CD8-positive, alpha-beta memory T cell (primary cell): ENCODE measurements around the gene GPHA2. TPM values are rescaled to one million over a fixed set of nuclear protein-coding genes. Genes with fewer than 3 reads are reported as not detected.

ENCODE experiments used
- CTCF ChIA-PET: fragments of 350-600 bp; sonication (Branson Sonifier 250); formaldehyde crosslinking; loops from one replicate; lab custom pipeline; 2021; ENCODE audit warnings: antibody characterized with exemption; lab: Charles Lee
- POLR2A ChIA-PET: fragments of 350-600 bp; sonication (Branson Sonifier 250); formaldehyde crosslinking; loops from one replicate; lab custom pipeline; 2021; ENCODE audit warnings: antibody characterized with exemption; lab: Charles Lee
- DNase-seq, 5 donors: peaks; one replicate each; pipeline versions ENCODE4 v3.0.0 to v3.0.0-alpha.2; 2020 to 2022; ENCODE audit warnings: mixed read lengths in 1 of 5
- H3K27ac ChIP-seq: one replicate; pipeline ENCODE4 v1.7.0; 2013; ENCODE audit warnings: low read depth, mild to moderate bottlenecking, low read length, moderate library complexity
- H3K27me3 ChIP-seq: 2 replicates; pipeline ENCODE4 v1.7.0; 2013; ENCODE audit warnings: low read length, mild to moderate bottlenecking; ENCODE audit not compliant: insufficient read depth, poor library complexity, severe bottlenecking
- H3K36me3 ChIP-seq: 2 replicates; pipeline ENCODE4 v1.7.0; 2013; ENCODE audit warnings: mild to moderate bottlenecking, low read length, moderate library complexity; ENCODE audit not compliant: insufficient read depth
- H3K4me1 ChIP-seq: 2 replicates; pipeline ENCODE4 v1.7.0; 2013; ENCODE audit warnings: mild to moderate bottlenecking, low read length, moderate library complexity; ENCODE audit not compliant: insufficient read depth
- H3K4me3 ChIP-seq: 2 replicates; pipeline ENCODE4 v1.7.0; 2013; ENCODE audit warnings: mild to moderate bottlenecking, low read length
- H3K9me3 ChIP-seq: 2 replicates; pipeline ENCODE4 v1.7.0; 2013; ENCODE audit warnings: mild to moderate bottlenecking, low read length
- H3K27ac Mint-ChIP-seq, 8 donors: one replicate each; pipeline ENCODE4 v1.8.0; 2020 to 2021; ENCODE audit warnings: mixed read lengths in 8 of 8, mild to moderate bottlenecking in 6 of 8, inconsistent platforms in 3 of 8, moderate library complexity in 3 of 8
- H3K27me3 Mint-ChIP-seq, 2 donors: one replicate each; pipeline ENCODE4 v1.8.0; 2020 to 2021; ENCODE audit warnings: mixed read lengths in 2 of 2, mild to moderate bottlenecking in 1 of 2, moderate library complexity in 1 of 2
- H3K36me3 Mint-ChIP-seq, 3 donors: one replicate each; pipeline ENCODE4 v1.8.0; 2020 to 2021; ENCODE audit warnings: mixed read lengths in 3 of 3, inconsistent platforms in 1 of 3, mild to moderate bottlenecking in 1 of 3
- H3K4me1 Mint-ChIP-seq, 3 donors: one replicate each; pipeline ENCODE4 v1.8.0; 2020 to 2021; ENCODE audit warnings: mixed read lengths in 3 of 3, inconsistent platforms in 1 of 3, mild to moderate bottlenecking in 1 of 3
- H3K4me3 Mint-ChIP-seq, 7 donors: one replicate each; pipeline ENCODE4 v1.8.0; 2020 to 2021; ENCODE audit warnings: mixed read lengths in 7 of 7, mild to moderate bottlenecking in 6 of 7, moderate library complexity in 4 of 7, inconsistent platforms in 2 of 7
- H3K9me3 Mint-ChIP-seq, 5 donors: one replicate each; pipeline ENCODE4 v1.8.0; 2020 to 2022; ENCODE audit warnings: mixed read lengths in 5 of 5, mild to moderate bottlenecking in 3 of 5, moderate library complexity in 2 of 5, inconsistent platforms in 1 of 5
- polyA plus RNA-seq: library from polyadenylated mRNA; unstranded; fragments of 300-500 nt; fragmentation: Illumina TruSeq; gene quantifications from one replicate; pipeline ENCODE4 v1.2.3, GENCODE V29; 2021
- total RNA-seq, 2 experiments: library from RNA; stranded (reverse); gene quantifications; one replicate each; pipeline ENCODE4 v1.2.3, GENCODE V29; 2021

GPHA2 gene
- total and polyA plus RNA-seq, 3 experiments from 2014 or later: not detected

GRCh38 chr11:64898076-64898445 lies 37.6 kb downstream of the GPHA2 start:
- Mint-ChIP-seq H3K27me3 (no peaks in the 10 kb centered on the region), H3K36me3 (peaks cover 0 to 70% (median 2%) of the 10 kb centered on the region in 3 donors), H3K4me1 (peaks cover 6 to 16% (median 11%) of the 10 kb centered on the region in 3 donors), H3K27ac (no peak overlapping the region), H3K4me3 (no peak overlapping the region), H3K9me3 (no peaks in the 10 kb centered on the region)
- Histone ChIP-seq H3K27ac (no peak overlapping the region), H3K4me1 (peaks cover 14% of the 10 kb centered on the region), H3K9me3 (no peaks in the 10 kb centered on the region), H3K36me3 (peaks cover 12% of the 10 kb centered on the region), H3K4me3 (no peak overlapping the region), H3K27me3 (no peaks in the 10 kb centered on the region)
- POLR2A ChIA-PET: no interaction called here
- DNase-seq: no peak
- CTCF ChIA-PET: interaction anchor here (0.8 to 29.6 kb wide), 3 partner anchors 10 to 117 kb away, joined by 3 to 1256 read pairs (median 4); partner anchors contain the start of gene CDC42BPG

- no peak overlapping the region for H3K4me3 ChIP-seq
- H3K4me1 ChIP-seq: peaks cover 14% of the 10 kb centered on the region
- POLR2A ChIA-PET: interaction anchor here (0.7 kb wide), 1 partner anchor 9 kb away, joined by 4 read pairs; no protein-coding TSS in a partner anchor
- no peaks in the 10 kb centered on the region for H3K9me3 Mint-ChIP-seq
- no peak overlapping the region for H3K27ac ChIP-seq
- no peak overlapping the region for H3K4me3 Mint-ChIP-seq
- CTCF ChIA-PET: interaction anchor here (1.6 to 29.6 kb wide), 2 partner anchors 43 to 117 kb away, joined by 4 to 1256 read pairs; partner anchors contain the start of gene CDC42BPG
- H3K27ac Mint-ChIP-seq: no peak overlapping the region
- peaks cover 6 to 16% (median 11%) of the 10 kb centered on the region in 3 donors for H3K4me1 Mint-ChIP-seq
- peaks cover 12% of the 10 kb centered on the region for H3K36me3 ChIP-seq
- no peaks in the 10 kb centered on the region for H3K27me3 ChIP-seq
- H3K9me3 ChIP-seq: no peaks in the 10 kb centered on the region
- no peaks in the 10 kb centered on the region for H3K27me3 Mint-ChIP-seq
- no peak for DNase-seq
- H3K36me3 Mint-ChIP-seq: peaks cover 0 to 68% (median 2%) of the 10 kb centered on the region in 3 donors
These were observed 38.2 kb downstream of the GPHA2 start for GRCh38 chr11:64897381-64898075.

GRCh38 chr11:64896448-64897022 lies 39.2 kb downstream of the GPHA2 start:
- Mint-ChIP-seq H3K9me3 (no peaks in the 10 kb centered on the region), H3K36me3 (peaks cover 0 to 60% (median 2%) of the 10 kb centered on the region in 3 donors), H3K4me3 (no peak overlapping the region), H3K4me1 (peaks cover 6 to 14% (median 10%) of the 10 kb centered on the region in 3 donors), H3K27me3 (no peaks in the 10 kb centered on the region), H3K27ac (peak overlapping the region in 1 of 8 donors; percentile 46)
- CTCF ChIA-PET: interaction anchor here (1.3 to 29.6 kb wide), 4 partner anchors 9 to 42 kb away, joined by 3 to 1256 read pairs (median 25); partner anchors contain the start of genes CDC42BPG and EHD1
- Histone ChIP-seq H3K4me3 (no peak overlapping the region), H3K36me3 (peaks cover 12% of the 10 kb centered on the region), H3K9me3 (no peaks in the 10 kb centered on the region), H3K27ac (no peak overlapping the region), H3K4me1 (peaks cover 14% of the 10 kb centered on the region), H3K27me3 (no peaks in the 10 kb centered on the region)
- DNase-seq: no peak
- POLR2A ChIA-PET: interaction anchor here (0.7 kb wide), 1 partner anchor 10 kb away, joined by 4 read pairs; no protein-coding TSS in a partner anchor

GRCh38 chr11:64894812-64895452 lies 40.8 kb downstream of the GPHA2 start:
- H3K4me3 Mint-ChIP-seq: no peak overlapping the region
- H3K9me3 ChIP-seq: no peaks in the 10 kb centered on the region
- no peak for DNase-seq
- H3K27ac ChIP-seq: no peak overlapping the region
- H3K27me3 Mint-ChIP-seq: no peaks in the 10 kb centered on the region
- CTCF ChIA-PET: interaction anchor here (0.5 to 29.6 kb wide), 15 partner anchors 10 to 148 kb away, joined by 3 to 1256 read pairs (median 6); partner anchors contain the start of genes CDC42BPG and EHD1
- no peak overlapping the region for H3K4me3 ChIP-seq
- H3K9me3 Mint-ChIP-seq: no peaks in the 10 kb centered on the region
- H3K4me1 Mint-ChIP-seq: peaks cover under 1 to 5% (median 2%) of the 10 kb centered on the region in 3 donors
- H3K36me3 ChIP-seq: peaks cover 12% of the 10 kb centered on the region
- peak overlapping the region in 1 of 8 donors; percentile 32 for H3K27ac Mint-ChIP-seq
- H3K36me3 Mint-ChIP-seq: peaks cover 0 to 47% (median 0%) of the 10 kb centered on the region in 3 donors
- H3K27me3 ChIP-seq: no peaks in the 10 kb centered on the region
- peaks cover 5% of the 10 kb centered on the region for H3K4me1 ChIP-seq
- POLR2A ChIA-PET: interaction anchor here (0.6 to 2.1 kb wide), 4 partner anchors 16 to 263 kb away, joined by 3 to 19 read pairs (median 3); partner anchors contain the start of genes CDC42BPG and EHD1

GRCh38 chr11:64894070-64894811 lies 41.5 kb downstream of the GPHA2 start:
- peaks cover 12% of the 10 kb centered on the region for H3K36me3 ChIP-seq
- no peaks in the 10 kb centered on the region for H3K27me3 ChIP-seq
- no peak overlapping the region for H3K4me3 ChIP-seq
- H3K27ac ChIP-seq: no peak overlapping the region
- ChIA-PET POLR2A (interaction anchor here (0.8 to 2.1 kb wide), 7 partner anchors 16 to 50 kb away, joined by 3 to 19 read pairs (median 3); partner anchors contain the start of genes CDC42BPG and EHD1), CTCF (interaction anchor here (0.5 to 29.6 kb wide), 18 partner anchors 9 to 443 kb away, joined by 3 to 1256 read pairs (median 5); partner anchors contain the start of genes CDC42BPG and EHD1)
- no peaks in the 10 kb centered on the region for H3K4me1 ChIP-seq
- DNase-seq: peak; percentile 82 to 93 (median 87)
- peaks cover 0 to 4% (median 2%) of the 10 kb centered on the region in 3 donors for H3K4me1 Mint-ChIP-seq
- no peaks in the 10 kb centered on the region for H3K27me3 Mint-ChIP-seq
- peaks cover 0 to 40% (median 0%) of the 10 kb centered on the region in 3 donors for H3K36me3 Mint-ChIP-seq
- no peak overlapping the region for H3K4me3 Mint-ChIP-seq
- no peaks in the 10 kb centered on the region for H3K9me3 ChIP-seq
- H3K27ac Mint-ChIP-seq: peak overlapping the region in 2 of 8 donors; percentile 20 to 22
- H3K9me3 Mint-ChIP-seq: no peaks in the 10 kb centered on the region

- Mint-ChIP-seq H3K27me3 (no peaks in the 10 kb centered on the region), H3K27ac (no peak overlapping the region), H3K36me3 (peaks cover 0 to 33% (median 0%) of the 10 kb centered on the region in 3 donors), H3K4me1 (peaks cover 0 to 5% (median 2%) of the 10 kb centered on the region in 3 donors), H3K4me3 (no peak overlapping the region), H3K9me3 (no peaks in the 10 kb centered on the region)
- Histone ChIP-seq H3K9me3 (no peaks in the 10 kb centered on the region), H3K27me3 (no peaks in the 10 kb centered on the region), H3K36me3 (peaks cover 12% of the 10 kb centered on the region), H3K27ac (no peak overlapping the region), H3K4me3 (no peak overlapping the region), H3K4me1 (peaks cover 5% of the 10 kb centered on the region)
- ChIA-PET POLR2A (interaction anchor here (0.6 to 2.1 kb wide), 7 partner anchors 15 to 132 kb away, joined by 3 to 19 read pairs (median 3); partner anchors contain the start of gene EHD1), CTCF (interaction anchor here (0.6 to 29.6 kb wide), 16 partner anchors 8 to 443 kb away, joined by 3 to 1256 read pairs (median 6); partner anchors contain the start of genes CDC42BPG and EHD1)
- no peak for DNase-seq
These were observed 42.3 kb downstream of the GPHA2 start for GRCh38 chr11:64893194-64894069.
